DLD1 (cell line): Measurements from ENCODE around the gene PPM1N.

ENCODE experiments used
- in situ Hi-C: cut with HindIII; loops from 2 replicates; pipeline ENCODE4 v1.10.0; 2017; ENCODE audit warnings: low sequenced_read_pairs

Gene PPM1N

GRCh38 chr19:45527731-45528130, 29.5 kb downstream of the PPM1N start:
- in situ Hi-C loops, result no loop called here

- in situ Hi-C loops, result no loop called here
Observed at GRCh38 chr19:45528149-45528743, 30.0 kb downstream of the PPM1N start.

GRCh38 chr19:45528744-45529419, 30.6 kb downstream of the PPM1N start:
- in situ Hi-C loops, result no loop called here

- in situ Hi-C loops, result no loop called here
Observed at GRCh38 chr19:45529420-45529785, 31.2 kb downstream of the PPM1N start.

GRCh38 chr19:45531349-45531748, 33.1 kb downstream of the PPM1N start:
- in situ Hi-C loops, result no loop called here

- in situ Hi-C loops, result no loop called here
Observed at GRCh38 chr19:45539459-45539858, 41.2 kb downstream of the PPM1N start.

- in situ Hi-C loops, result no loop called here
Observed at GRCh38 chr19:45542234-45542668, 44.0 kb downstream of the PPM1N start.

GRCh38 chr19:45547211-45547770, 49.0 kb downstream of the PPM1N start:
- in situ Hi-C loops, result no loop called here

GRCh38 chr19:45547965-45548609, 49.8 kb downstream of the PPM1N start:
- in situ Hi-C loops, result no loop called here
